HepG2 (cell line): Measurements from ENCODE around the gene MTCH2. TPM values are rescaled to one million over a fixed set of nuclear protein-coding genes. Genes with fewer than 3 reads are reported as not detected.

Experiments
- ATRX ChIP-seq: sonication (generic); formaldehyde crosslinking; IDR thresholded peaks from 2 replicates; pipeline ENCODE4 v1.4.0; 2020; ENCODE audit warnings: missing genetic modification reagents, borderline replicate concordance
- FOXK1 ChIP-seq: sonication (generic); formaldehyde crosslinking; IDR thresholded peaks from 2 replicates; pipeline ENCODE4 v1.4.0; 2020; ENCODE audit warnings: low read depth, missing genetic modification reagents, borderline replicate concordance
- GMEB1 ChIP-seq: sonication (generic); formaldehyde crosslinking; IDR thresholded peaks from 2 replicates; pipeline ENCODE4 v1.5.1; 2020; ENCODE audit warnings: missing genetic modification reagents, mild to moderate bottlenecking, borderline replicate concordance
- POLR2A ChIP-seq, 2 experiments: IDR thresholded peaks; 2 replicates each; pipeline ENCODE4 v1.6.1; 2011; ENCODE audit warnings: low read depth in 2 of 2, low read length in 2 of 2, mild to moderate bottlenecking in 1 of 2, moderate library complexity in 1 of 2; ENCODE audit not compliant: insufficient read depth in 1 of 2
- TP53 ChIP-seq: sonication (generic); formaldehyde crosslinking; conservative IDR thresholded peaks from 2 replicates; pipeline ENCODE4 v1.4.0; 2020; ENCODE audit warnings: missing genetic modification reagents
- U2AF2 ChIP-seq: fragments of 200-400 bp; formaldehyde crosslinking; IDR thresholded peaks from 2 replicates; pipeline ENCODE4 v1.6.1; 2017; ENCODE audit warnings: low read depth, mild to moderate bottlenecking, low read length
- ZNF207 ChIP-seq: fragments of 450-650 bp; IDR thresholded peaks from 2 replicates; pipeline ENCODE4 v1.6.1; 2016; ENCODE audit warnings: antibody characterized with exemption, borderline replicate concordance
- ZNF589 ChIP-seq: sonication (generic); formaldehyde crosslinking; conservative IDR thresholded peaks from 2 replicates; pipeline ENCODE4 v1.8.0; 2022; ENCODE audit warnings: mild to moderate bottlenecking, moderate library complexity, missing genetic modification reagents
- ZNF75D ChIP-seq: sonication (generic); formaldehyde crosslinking; IDR thresholded peaks from 2 replicates; pipeline ENCODE4 v1.8.1; 2023; ENCODE audit warnings: missing genetic modification reagents, mild to moderate bottlenecking, borderline replicate concordance
- polyA plus RNA-seq, 8 experiments: library from polyadenylated mRNA; depleted of rRNA in 3 of 8; stranded (reverse) in 7 of 8; unstranded in 1 of 8; fragments of >200 nt; fragmentation: Illumina TruSeq in 4 of 8; extraction: Trizol in 4 of 8; gene quantifications; 2 replicates each; pipeline versions ENCODE4 v1.2.1 to v1.2.3, GENCODE V29; 2011 to 2016; ENCODE audit warnings: low read depth in 4 of 8, missing spikeins in 1 of 8, mixed read lengths in 1 of 8; ENCODE audit not compliant: insufficient read depth in 1 of 8
- total RNA-seq, 5 experiments: library from RNA; depleted of rRNA; stranded (reverse); fragments of >200 nt; fragmentation: Illumina TruSeq; extraction: Trizol; gene quantifications; 2 replicates each; pipeline ENCODE4 v1.2.3, GENCODE V29; 2016; ENCODE audit warnings: low read depth in 1 of 5
- TF ChIP-seq, protein P1 (sequence below): sonication (generic); formaldehyde crosslinking; IDR thresholded peaks from 2 replicates; pipeline ENCODE4 v1.4.0; 2020; ENCODE audit warnings: missing genetic modification reagents, borderline replicate concordance
- TF ChIP-seq, protein P2 (sequence below), 2 experiments: fragments of 450-650 bp in 1 of 2; sonication (generic) in 1 of 2; formaldehyde crosslinking in 1 of 2; IDR thresholded peaks; 2 replicates each; pipeline versions ENCODE4 v1.6.1 to v1.8.0; 2016 to 2022; ENCODE audit warnings: antibody characterized with exemption in 1 of 2, mild to moderate bottlenecking in 1 of 2, missing genetic modification reagents in 1 of 2

The MTCH2 gene
- total and polyA plus RNA-seq, 2 of the 13 experiments (the other 11 are each of a cell fraction or from before 2014, with no cell fraction given): 112 to 272 TPM

DNA sequence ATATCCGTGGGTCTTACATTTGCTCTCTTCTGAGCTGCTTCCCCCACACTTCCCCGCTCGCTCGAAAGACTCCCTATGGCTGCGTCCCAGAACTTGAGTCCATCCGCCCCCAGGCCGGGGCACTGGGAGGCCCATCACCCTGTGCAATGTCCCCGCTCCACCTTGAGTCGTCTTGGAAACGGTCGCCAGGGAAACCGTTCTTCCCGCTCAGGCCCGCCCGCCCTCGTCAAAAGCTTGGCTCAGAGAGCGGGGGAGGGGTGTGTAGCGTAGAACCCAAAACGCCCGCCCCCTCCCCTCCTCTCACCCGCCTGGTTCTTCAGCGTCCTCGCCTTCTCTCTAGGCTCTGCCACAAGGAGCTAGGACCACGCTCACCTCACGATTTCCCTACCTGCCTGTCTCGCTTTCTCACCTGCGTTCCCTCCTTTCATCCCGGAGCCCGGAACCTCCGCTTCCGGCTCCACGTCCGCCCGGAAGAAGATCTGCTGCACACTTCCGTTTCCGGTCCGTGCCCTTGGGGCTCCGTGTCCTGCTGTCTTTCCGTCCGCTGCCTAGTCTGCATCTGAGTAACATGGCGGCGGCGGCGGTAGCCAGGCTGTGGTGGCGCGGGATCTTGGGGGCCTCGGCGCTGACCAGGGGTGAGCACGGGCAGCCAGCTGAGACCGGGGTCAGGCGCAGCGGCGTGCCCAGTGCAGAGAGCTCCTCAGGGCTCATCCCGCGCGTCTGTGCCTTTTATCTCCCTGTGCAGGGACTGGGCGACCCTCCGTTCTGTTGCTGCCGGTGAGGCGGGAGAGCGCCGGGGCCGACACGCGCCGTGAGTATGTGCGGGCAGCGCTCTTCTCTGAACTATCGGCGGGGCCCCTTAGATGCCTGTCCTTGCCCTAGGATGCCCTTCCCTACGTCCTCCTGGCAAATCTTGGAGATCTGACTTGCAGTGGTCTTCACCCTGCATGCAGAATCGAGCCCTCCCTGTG is 63.5 kb downstream of the MTCH2 start, which contains the start of the genes KBTBD4 and NDUFS3 (continued):
- TF ChIP-seq, protein P1, sequence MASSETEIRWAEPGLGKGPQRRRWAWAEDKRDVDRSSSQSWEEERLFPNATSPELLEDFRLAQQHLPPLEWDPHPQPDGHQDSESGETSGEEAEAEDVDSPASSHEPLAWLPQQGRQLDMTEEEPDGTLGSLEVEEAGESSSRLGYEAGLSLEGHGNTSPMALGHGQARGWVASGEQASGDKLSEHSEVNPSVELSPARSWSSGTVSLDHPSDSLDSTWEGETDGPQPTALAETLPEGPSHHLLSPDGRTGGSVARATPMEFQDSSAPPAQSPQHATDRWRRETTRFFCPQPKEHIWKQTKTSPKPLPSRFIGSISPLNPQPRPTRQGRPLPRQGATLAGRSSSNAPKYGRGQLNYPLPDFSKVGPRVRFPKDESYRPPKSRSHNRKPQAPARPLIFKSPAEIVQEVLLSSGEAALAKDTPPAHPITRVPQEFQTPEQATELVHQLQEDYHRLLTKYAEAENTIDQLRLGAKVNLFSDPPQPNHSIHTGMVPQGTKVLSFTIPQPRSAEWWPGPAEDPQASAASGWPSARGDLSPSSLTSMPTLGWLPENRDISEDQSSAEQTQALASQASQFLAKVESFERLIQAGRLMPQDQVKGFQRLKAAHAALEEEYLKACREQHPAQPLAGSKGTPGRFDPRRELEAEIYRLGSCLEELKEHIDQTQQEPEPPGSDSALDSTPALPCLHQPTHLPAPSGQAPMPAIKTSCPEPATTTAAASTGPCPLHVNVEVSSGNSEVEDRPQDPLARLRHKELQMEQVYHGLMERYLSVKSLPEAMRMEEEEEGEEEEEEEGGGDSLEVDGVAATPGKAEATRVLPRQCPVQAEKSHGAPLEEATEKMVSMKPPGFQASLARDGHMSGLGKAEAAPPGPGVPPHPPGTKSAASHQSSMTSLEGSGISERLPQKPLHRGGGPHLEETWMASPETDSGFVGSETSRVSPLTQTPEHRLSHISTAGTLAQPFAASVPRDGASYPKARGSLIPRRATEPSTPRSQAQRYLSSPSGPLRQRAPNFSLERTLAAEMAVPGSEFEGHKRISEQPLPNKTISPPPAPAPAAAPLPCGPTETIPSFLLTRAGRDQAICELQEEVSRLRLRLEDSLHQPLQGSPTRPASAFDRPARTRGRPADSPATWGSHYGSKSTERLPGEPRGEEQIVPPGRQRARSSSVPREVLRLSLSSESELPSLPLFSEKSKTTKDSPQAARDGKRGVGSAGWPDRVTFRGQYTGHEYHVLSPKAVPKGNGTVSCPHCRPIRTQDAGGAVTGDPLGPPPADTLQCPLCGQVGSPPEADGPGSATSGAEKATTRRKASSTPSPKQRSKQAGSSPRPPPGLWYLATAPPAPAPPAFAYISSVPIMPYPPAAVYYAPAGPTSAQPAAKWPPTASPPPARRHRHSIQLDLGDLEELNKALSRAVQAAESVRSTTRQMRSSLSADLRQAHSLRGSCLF (CRISPR knock-in tag): no peak
- TF ChIP-seq ZNF207 (no peak), TP53 (CRISPR knock-in tag) (0 out of 2 replicates have a peak, but pooled peaks have one; percentile 25), ZNF75D (CRISPR knock-in tag) (no peak), U2AF2 (peak; percentile 58; the same call in 1 of the 2 replicates), GMEB1 (peak; percentile 79; the same call in 1 of the 2 replicates), ATRX (CRISPR knock-in tag) (no peak), FOXK1 (peak; percentile 90; the same call in 1 of the 2 replicates), POLR2A (IDR thresholded peaks at IDR 0.05; ENCODE audit: insufficient read depth in 1 of 2, low read depth in 2 of 2, low read length in 2 of 2) (peak; percentile 56 to 86; a peak in 3 of 4 replicates), ZNF589 (peak; percentile 83)
- TF ChIP-seq, protein P2, sequence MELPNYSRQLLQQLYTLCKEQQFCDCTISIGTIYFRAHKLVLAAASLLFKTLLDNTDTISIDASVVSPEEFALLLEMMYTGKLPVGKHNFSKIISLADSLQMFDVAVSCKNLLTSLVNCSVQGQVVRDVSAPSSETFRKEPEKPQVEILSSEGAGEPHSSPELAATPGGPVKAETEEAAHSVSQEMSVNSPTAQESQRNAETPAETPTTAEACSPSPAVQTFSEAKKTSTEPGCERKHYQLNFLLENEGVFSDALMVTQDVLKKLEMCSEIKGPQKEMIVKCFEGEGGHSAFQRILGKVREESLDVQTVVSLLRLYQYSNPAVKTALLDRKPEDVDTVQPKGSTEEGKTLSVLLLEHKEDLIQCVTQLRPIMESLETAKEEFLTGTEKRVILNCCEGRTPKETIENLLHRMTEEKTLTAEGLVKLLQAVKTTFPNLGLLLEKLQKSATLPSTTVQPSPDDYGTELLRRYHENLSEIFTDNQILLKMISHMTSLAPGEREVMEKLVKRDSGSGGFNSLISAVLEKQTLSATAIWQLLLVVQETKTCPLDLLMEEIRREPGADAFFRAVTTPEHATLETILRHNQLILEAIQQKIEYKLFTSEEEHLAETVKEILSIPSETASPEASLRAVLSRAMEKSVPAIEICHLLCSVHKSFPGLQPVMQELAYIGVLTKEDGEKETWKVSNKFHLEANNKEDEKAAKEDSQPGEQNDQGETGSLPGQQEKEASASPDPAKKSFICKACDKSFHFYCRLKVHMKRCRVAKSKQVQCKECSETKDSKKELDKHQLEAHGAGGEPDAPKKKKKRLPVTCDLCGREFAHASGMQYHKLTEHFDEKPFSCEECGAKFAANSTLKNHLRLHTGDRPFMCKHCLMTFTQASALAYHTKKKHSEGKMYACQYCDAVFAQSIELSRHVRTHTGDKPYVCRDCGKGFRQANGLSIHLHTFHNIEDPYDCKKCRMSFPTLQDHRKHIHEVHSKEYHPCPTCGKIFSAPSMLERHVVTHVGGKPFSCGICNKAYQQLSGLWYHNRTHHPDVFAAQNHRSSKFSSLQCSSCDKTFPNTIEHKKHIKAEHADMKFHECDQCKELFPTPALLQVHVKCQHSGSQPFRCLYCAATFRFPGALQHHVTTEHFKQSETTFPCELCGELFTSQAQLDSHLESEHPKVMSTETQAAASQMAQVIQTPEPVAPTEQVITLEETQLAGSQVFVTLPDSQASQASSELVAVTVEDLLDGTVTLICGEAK (IDR thresholded peaks at IDR 0.05): peak; percentile 99
- TF ChIP-seq, protein P2 (CRISPR knock-in tag; IDR thresholded peaks at IDR 0.05): peak; percentile 89
